GM11168 (cell line): Measurements from ENCODE around the gene TOR2A.

Experiments
- in situ Hi-C: fragments of 300-500 bp; cut with MboI; formaldehyde crosslinking; loops from one replicate; pipeline ENCODE4 v1.12.0; 2022; ENCODE audit warnings: low sequenced_read_pairs; ENCODE audit not compliant: unreplicated experiment

The TOR2A gene

DNA sequence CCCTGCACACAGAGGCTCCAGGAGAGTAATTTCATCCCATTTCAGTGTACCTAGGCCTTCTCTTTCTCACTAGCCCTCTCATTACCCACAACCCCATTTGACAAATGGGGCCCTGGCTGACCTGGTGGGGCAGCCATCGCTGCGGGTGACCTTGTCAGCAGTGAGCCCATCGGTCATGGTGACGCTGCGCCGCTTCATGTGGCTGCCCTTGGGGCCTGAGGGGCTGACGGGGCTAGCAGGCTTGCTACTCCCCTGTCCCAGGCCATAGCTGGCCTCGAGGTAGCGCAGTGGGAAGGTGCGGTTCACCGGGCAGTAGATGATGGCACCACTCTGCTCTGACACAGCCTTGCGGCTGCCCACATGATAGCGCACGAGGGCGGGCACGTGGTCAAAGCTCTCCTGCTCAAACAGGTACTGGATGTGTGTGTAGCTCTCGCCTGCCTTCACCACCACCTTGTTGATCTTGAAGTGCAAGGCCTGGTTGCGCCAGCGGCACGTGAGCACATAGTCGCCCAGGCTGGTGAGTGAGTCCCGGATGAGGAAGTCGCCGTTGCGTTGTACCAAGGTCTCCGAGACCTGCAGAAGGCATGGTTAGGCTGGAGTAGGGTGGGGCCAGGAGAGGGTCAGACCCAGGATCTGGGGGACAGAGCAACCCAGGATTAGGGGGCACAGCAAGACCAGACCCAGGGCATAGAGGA lies 14.1 kb upstream of the TOR2A start:
- in situ Hi-C loops = no loop called here

DNA sequence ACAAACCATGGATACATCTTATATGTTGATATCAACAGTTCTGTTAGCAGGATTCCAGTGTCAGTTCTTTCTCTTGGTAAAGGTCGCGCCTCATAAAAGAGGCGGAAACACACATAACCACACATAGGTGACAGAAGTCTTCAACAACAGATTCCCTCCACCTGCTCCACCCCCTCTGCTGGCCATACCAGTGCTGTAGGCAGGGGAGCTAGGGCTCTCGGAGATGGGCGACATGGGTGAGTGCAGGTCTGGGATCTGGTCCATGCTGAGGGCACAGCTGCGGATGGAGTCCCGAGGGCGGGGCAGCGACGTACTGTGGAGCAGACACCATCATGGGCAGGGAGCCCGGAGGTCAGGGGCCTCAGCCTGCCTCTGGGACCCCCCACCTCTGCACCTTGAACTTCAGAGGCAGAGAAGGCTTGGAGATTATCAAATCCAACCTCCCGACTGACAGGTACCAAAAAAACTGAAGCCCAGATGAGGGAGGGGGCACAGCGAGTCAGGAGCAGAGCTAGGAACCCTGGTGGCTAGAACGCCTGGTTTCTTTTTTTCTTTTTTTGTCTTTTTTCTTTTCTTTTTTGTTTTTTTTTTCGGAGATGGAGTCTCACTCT lies 12.0 kb upstream of the TOR2A start:
- in situ Hi-C loops = no loop called here

DNA sequence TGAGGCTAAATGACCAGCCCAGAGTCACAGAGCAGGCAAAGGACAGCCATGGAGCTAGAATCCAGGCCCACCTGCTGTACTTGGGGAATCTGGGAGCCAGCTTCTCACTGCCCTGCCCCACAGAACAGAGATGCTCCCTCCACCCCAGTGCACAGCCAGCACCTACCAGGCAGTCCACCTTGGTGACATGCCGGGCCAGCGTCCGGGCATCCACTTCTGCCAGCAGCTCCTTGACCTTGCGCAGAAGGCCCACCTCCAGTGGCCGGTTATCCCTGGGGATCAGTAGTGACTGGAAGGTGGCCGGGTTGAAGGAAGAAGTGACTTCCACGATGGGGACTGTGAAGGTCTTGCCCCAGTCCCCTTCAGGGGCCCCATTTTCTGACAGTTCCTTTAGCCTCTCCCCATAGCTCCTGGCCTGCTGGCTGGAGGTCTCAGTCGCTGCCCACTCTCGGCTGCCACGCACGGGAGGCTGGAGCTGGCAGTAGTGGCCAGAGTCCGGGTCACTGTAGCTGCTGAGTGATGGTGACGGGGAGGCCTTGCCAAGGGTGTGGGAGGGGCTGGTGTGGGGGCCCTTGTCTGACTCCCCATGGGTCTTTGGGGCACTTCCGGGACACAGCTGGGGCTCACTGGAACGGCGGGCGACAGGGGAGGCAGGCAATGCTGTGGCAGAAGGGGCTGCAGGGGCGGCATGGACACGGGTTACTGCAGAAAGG lies 9.5 kb upstream of the TOR2A start:
- in situ Hi-C loops = no loop called here

- in situ Hi-C loops = no loop called here
Measured at GRCh38 chr9:127742435-127743088, 7.5 kb upstream of the TOR2A start.

GRCh38 chr9:127741831-127742434 lies 6.8 kb upstream of the TOR2A start:
- in situ Hi-C loops = no loop called here

DNA sequence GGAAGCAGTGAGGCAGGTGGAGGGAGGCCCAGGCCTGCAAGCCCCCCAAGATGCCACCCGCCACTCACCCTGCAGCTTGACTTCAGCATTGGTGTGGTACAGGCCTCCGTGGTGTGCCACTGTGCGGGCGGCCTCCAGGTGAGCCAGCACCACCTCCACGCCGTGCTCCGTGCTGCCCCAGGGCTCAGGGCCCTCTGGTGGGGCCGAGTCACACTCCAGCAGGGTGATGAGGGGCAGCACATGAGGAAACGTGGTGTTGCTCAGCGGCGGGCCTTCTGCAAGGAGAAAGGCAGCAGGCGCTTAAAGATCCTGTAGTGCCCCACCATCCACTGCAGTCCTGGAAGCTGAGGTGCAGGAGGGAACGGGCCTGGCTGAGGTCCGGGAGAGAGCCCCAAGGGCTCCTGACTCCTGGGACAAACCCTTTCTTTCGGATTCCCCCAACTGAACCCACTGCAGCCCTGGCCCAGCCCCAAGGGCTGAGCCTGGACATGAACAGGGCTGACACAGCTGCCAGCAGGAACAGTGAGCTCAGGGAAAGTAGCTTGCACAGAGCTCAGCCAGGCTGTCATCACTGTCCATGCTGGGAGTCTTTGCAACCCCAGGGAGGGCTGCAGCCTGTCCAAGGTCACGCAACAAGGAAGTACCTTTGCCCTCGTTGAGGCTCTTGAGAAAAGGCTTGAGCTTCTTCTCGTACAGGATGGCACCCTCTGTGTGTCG lies 4.7 kb upstream of the TOR2A start:
- in situ Hi-C loops = no loop called here

GRCh38 chr9:127738666-127739065 lies 3.6 kb upstream of the TOR2A start:
- in situ Hi-C loops = no loop called here

DNA sequence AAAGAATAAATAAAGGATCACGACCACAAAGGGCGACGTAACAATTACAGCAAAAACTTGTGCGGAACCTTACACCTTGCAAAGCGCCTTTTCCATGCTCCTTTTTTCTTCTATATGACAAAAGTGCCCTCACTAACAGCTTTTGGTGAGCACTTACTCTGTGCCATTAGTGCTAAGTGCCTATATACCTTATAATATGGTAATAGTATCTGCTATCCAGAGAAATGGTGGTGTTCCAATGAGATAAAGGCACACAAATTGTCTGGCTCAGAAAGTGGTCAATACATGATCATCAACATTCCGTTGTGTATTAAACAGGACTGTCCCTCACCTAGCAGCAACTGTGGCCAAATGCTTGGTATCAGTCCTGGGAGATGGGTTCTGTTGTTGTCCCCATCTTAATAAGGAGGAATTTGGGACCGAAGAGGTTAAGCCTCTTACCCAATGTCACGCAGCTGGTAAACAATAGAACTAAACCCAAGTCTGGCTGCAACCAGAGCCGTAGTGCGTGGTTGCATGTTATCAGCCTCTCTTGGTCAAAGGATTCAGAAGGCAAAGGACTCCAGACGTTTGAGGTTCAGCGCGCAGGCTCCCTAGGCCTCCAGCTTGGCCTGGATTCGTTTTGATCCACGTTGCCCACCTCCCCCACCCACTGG lies 564 bp upstream of the TOR2A start:
- in situ Hi-C loops = no loop called here

- in situ Hi-C loops = no loop called here
Measured at GRCh38 chr9:127734247-127734746, 797 bp downstream of the TOR2A start.

GRCh38 chr9:127733614-127734013 lies 1.5 kb downstream of the TOR2A start:
- in situ Hi-C loops = no loop called here

- in situ Hi-C loops = no loop called here
Measured at GRCh38 chr9:127732444-127732843, 2.6 kb downstream of the TOR2A start.

- in situ Hi-C loops = no loop called here
Measured at GRCh38 chr9:127731938-127732337, 3.2 kb downstream of the TOR2A start.

DNA sequence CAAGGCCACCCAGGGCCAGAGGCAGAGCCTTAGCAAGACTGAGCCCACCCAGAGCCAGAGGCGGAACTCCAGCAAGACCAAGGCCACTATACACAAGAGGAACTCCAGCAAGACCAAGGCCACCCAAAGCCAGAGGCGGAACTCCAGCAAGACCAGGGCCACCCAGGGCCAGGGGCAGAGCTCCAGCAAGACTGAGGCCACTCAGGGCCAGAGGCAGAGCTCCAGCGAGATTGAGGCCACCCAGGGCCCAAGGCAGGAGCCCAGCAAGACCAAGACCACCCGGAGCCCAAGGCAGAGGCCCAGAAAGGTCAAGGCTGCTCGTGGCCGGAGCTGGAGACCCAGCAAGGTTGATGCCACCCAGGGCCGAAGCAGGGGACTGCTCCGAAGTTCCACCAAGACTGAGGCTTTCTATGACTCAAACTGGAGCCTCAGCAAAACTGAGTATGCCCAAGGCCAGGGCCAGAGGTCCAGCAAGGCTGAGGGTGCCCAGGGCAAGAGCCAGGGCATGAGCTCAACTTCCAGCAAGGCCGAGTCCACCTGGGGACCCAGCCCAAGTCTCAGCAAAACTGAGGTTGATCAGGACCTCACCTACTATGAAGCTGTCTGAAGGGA lies 4.2 kb downstream of the TOR2A start:
- in situ Hi-C loops = no loop called here

GRCh38 chr9:127730262-127730661 lies 4.8 kb downstream of the TOR2A start:
- in situ Hi-C loops = no loop called here

GRCh38 chr9:127729522-127730256 lies 5.4 kb downstream of the TOR2A start:
- in situ Hi-C loops = no loop called here

- in situ Hi-C loops = no loop called here
Measured at GRCh38 chr9:127728808-127729207, 6.3 kb downstream of the TOR2A start.

- in situ Hi-C loops = no loop called here
Measured at GRCh38 chr9:127726871-127727270, 8.2 kb downstream of the TOR2A start.

DNA sequence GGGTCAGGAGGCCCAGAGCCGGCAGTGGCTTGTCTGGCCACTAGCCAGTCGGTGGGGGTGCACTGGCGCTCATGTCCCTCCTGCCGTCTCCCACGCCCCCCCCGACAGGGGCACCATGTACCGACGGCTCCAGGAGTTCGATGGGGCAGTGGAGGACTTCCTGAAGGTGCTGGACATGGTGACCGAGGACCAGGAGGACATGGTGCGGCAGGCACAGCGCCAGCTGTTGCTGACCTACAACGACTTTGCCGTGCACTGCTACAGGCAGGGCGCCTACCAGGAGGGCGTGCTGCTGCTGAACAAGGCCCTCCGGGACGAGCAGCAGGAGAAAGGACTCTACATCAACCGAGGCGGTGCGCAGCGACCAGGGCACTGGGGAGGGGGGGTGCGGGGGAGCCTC lies 11.1 kb downstream of the TOR2A start:
- in situ Hi-C loops = no loop called here
